ENCODE measurements around the gene FAM13A.
"Not testable (repeated sequence)": the region's sequence is repeated elsewhere in the genome, so short reads cannot be mapped to it uniquely, and the experiment has no call there.

FAM13A gene

DNA sequence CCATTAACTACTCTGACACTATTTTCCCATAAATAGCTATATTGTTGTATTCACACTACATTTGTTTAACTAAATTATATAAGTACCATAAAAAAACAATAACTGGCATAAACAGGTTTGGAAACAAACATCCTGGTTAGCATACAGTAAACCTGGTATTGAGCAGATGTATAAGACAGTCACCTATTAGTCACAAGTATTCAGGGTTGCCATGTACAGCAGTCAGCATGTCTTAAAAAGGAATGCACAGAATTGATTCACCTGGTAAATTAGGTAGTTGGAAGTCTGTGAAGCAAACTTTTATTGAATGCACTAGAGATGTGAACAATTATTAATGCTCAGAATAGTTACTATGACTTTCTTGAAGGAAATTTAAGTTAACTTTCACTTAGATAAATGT lies 137.9 kb downstream of the FAM13A start:
- Histone ChIP-seq H3K27me3 (ENCODE audit: control insufficient read depth in 1 of 2, insufficient read depth in 2 of 2, low read length in 2 of 2) (no peaks in the 10 kb centered on the region), H3K36me3 (ENCODE audit: insufficient read depth, low read length) (no peaks in the 10 kb centered on the region), H3K9ac (ENCODE audit: low read length) (no peak overlapping the region), H3K9me3 (ENCODE audit: low read length) (no peaks in the 10 kb centered on the region), H3K4me1 (ENCODE audit: insufficient read depth, low read length) (no peaks in the 10 kb centered on the region), H3K27ac (ENCODE audit: low read depth, low read length) (no peak overlapping the region), H3K4me3 (ENCODE audit: low read depth in 1 of 2, low read length in 2 of 2) (no peak overlapping the region)

DNA sequence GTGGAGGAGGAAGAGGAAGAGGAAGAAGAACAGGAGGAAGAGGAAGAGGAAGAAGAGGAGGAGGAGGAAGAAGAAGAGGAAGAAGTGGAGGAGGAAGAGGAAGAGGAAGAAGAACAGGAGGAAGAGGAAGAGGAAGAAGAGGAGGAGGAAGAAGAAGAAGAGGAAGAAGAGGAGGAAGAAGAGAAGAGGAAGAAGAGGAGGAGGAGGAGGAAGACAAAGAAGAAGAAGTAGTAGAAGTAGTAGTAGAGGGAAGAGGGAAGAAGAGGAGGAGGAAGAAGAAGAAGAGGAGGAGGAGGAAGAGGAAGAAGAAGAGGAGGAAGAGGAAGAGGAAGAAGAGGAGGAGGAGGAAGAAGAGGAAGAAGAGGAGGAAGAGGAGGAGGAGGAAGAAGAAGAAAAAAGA lies 143.8 kb downstream of the FAM13A start:
- not testable (repeated sequence) for H3K4me3 ChIP-seq (ENCODE audit: low read depth in 1 of 2, low read length in 2 of 2); H3K27ac ChIP-seq (ENCODE audit: low read depth, low read length); H3K9me3 ChIP-seq (ENCODE audit: low read length); H3K4me1 ChIP-seq (ENCODE audit: insufficient read depth, low read length); H3K36me3 ChIP-seq (ENCODE audit: insufficient read depth, low read length); H3K9ac ChIP-seq (ENCODE audit: low read length); H3K27me3 ChIP-seq (ENCODE audit: control insufficient read depth in 1 of 2, insufficient read depth in 2 of 2, low read length in 2 of 2)

DNA sequence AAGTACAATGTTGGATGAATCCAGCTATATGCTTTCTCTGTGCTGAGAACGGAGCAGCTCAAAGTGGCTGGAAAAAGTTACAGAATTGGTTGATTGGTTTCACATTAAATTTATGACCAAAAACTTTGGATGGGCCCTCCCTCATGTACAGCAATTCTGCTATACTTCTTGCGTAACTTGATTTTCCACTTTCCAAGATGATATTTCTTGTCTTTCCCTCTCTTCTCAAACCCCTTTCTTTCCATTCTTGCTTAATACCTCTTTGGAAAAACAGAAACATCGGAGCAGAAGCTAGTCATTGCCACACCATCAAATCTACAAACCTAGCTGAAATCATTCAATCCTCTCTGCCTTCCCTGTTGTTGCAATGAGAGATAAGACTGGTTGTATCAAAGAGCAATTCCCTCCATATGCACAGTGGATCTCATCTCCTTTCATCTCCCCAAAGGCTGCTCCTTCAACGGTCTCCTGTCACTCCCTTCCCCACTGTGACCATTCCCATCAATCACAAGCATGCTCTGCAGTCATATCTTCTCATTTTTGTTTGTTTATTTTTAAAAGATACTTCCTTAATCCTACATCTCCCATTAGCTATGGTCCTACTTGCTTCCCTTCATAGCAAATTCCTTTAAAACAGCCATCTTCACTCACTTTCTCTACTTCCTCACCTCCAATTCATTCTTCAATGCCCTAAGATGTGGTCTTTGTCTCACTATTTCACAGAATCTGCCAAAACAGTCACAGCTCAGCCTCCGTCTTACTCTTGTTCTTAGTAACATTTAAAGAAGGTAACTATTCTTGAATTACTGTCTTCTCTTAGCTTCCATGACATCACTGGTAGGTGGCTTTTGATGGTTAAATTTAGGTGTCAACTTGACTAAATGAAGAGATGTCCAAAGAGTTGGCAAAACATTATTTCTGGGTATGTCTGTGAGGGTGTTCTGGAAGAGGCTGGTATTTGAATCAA lies 145.5 kb downstream of the FAM13A start:
- Histone ChIP-seq H3K4me3 (ENCODE audit: low read depth in 1 of 2, low read length in 2 of 2) (no peak overlapping the region), H3K27me3 (ENCODE audit: control insufficient read depth in 1 of 2, insufficient read depth in 2 of 2, low read length in 2 of 2) (no peaks in the 10 kb centered on the region), H3K9ac (ENCODE audit: low read length) (no peak overlapping the region), H3K36me3 (ENCODE audit: insufficient read depth, low read length) (no peaks in the 10 kb centered on the region), H3K27ac (ENCODE audit: low read depth, low read length) (no peak overlapping the region), H3K9me3 (ENCODE audit: low read length) (no peaks in the 10 kb centered on the region), H3K4me1 (ENCODE audit: insufficient read depth, low read length) (no peaks in the 10 kb centered on the region)

DNA sequence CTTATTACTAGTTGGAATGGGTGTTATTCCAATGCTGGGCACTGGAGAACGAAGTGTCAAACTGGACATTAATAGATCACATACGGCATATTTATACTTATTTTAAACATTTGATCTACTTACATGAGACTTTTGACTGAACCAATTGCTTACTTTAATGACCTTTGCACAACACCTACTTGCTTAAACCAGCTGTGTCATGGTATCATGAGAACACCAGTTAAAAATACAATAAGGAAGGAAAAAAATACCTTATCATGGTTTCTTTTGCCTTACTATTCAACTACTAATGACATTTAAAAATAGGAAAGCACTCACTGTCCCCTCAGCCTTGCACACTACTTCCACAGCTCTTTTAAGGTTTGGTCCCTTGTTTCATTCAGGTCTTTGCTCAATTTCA lies 146.9 kb downstream of the FAM13A start:
- Histone ChIP-seq H3K27me3 (ENCODE audit: control insufficient read depth in 1 of 2, insufficient read depth in 2 of 2, low read length in 2 of 2) (no peaks in the 10 kb centered on the region), H3K4me1 (ENCODE audit: insufficient read depth, low read length) (no peaks in the 10 kb centered on the region), H3K9me3 (ENCODE audit: low read length) (no peaks in the 10 kb centered on the region), H3K36me3 (ENCODE audit: insufficient read depth, low read length) (no peaks in the 10 kb centered on the region), H3K27ac (ENCODE audit: low read depth, low read length) (no peak overlapping the region), H3K9ac (ENCODE audit: low read length) (no peak overlapping the region), H3K4me3 (ENCODE audit: low read depth in 1 of 2, low read length in 2 of 2) (no peak overlapping the region)

DNA sequence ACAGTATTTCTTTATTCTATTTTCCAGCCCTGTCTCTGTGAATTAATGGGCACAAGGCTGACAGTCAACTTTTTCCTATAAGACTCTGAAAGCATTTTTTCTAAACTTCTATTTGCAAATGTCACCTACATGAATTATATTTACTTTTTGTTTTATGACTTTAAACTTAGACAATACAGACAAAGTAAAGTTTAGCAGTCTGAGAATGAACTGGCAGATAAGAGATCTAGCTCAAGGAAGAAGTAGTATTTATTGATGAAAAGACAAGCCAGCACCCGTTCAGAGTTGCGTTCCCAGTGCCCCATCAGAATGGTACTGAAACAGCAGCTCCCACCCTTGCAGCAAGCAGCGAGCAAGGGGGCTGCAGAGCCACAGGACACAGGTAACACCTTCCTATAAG lies 148.5 kb downstream of the FAM13A start:
- no peaks in the 10 kb centered on the region for H3K9me3 ChIP-seq (ENCODE audit: low read length)
- no peak overlapping the region for H3K4me3 ChIP-seq (ENCODE audit: low read depth in 1 of 2, low read length in 2 of 2)
- H3K27me3 ChIP-seq (ENCODE audit: control insufficient read depth in 1 of 2, insufficient read depth in 2 of 2, low read length in 2 of 2), result no peaks in the 10 kb centered on the region
- H3K27ac ChIP-seq (ENCODE audit: low read depth, low read length), result no peak overlapping the region
- H3K9ac ChIP-seq (ENCODE audit: low read length), result no peak overlapping the region
- H3K36me3 ChIP-seq (ENCODE audit: insufficient read depth, low read length), result no peaks in the 10 kb centered on the region
- no peaks in the 10 kb centered on the region for H3K4me1 ChIP-seq (ENCODE audit: insufficient read depth, low read length)

DNA sequence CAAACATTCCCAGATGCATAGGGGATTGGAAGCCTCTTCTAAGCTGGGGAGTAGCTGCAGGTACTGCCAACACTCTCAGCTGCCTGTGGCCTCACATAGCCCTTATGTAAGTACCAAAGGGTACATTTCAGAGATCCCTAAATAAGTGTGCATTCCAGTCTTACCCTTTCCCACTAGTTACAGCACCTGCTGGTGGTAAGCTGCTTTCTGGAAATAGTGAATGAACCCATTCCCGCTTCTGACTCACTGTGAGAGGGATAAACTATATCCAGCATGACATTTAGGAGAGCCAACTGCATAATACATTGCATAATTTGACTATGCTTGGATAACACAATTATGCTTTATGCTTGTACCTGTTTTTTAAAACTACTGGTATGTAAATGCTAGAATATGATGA lies 149.0 kb downstream of the FAM13A start:
- no peak overlapping the region for H3K27ac ChIP-seq (ENCODE audit: low read depth, low read length)
- no peaks in the 10 kb centered on the region for H3K27me3 ChIP-seq (ENCODE audit: control insufficient read depth in 1 of 2, insufficient read depth in 2 of 2, low read length in 2 of 2)
- H3K36me3 ChIP-seq (ENCODE audit: insufficient read depth, low read length), result no peaks in the 10 kb centered on the region
- H3K9me3 ChIP-seq (ENCODE audit: low read length), result no peaks in the 10 kb centered on the region
- H3K9ac ChIP-seq (ENCODE audit: low read length), result no peak overlapping the region
- no peak overlapping the region for H3K4me3 ChIP-seq (ENCODE audit: low read depth in 1 of 2, low read length in 2 of 2)
- no peaks in the 10 kb centered on the region for H3K4me1 ChIP-seq (ENCODE audit: insufficient read depth, low read length)

DNA sequence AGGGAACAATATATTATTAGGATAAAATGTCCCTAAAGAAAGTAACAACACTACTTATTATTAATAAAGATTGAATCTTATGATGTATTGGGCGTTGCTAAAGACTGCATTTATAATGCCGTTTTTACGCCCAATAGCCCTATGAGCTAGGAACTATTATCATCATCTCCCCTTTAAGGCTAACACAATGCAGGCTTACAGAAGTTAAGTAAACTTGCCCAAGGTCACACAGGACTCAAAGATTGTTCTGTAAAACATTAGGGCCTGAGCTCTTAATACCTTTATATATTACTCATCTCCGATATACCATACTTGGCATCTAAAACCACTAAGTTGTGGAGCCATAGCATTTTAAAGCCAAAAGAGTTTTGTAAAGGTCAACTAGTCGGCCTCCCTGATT lies 149.5 kb downstream of the FAM13A start:
- Histone ChIP-seq H3K36me3 (ENCODE audit: insufficient read depth, low read length) (no peaks in the 10 kb centered on the region), H3K4me3 (ENCODE audit: low read depth in 1 of 2, low read length in 2 of 2) (no peak overlapping the region), H3K9me3 (ENCODE audit: low read length) (no peaks in the 10 kb centered on the region), H3K27ac (ENCODE audit: low read depth, low read length) (no peak overlapping the region), H3K27me3 (ENCODE audit: control insufficient read depth in 1 of 2, insufficient read depth in 2 of 2, low read length in 2 of 2) (no peaks in the 10 kb centered on the region), H3K9ac (ENCODE audit: low read length) (no peak overlapping the region), H3K4me1 (ENCODE audit: insufficient read depth, low read length) (no peaks in the 10 kb centered on the region)

DNA sequence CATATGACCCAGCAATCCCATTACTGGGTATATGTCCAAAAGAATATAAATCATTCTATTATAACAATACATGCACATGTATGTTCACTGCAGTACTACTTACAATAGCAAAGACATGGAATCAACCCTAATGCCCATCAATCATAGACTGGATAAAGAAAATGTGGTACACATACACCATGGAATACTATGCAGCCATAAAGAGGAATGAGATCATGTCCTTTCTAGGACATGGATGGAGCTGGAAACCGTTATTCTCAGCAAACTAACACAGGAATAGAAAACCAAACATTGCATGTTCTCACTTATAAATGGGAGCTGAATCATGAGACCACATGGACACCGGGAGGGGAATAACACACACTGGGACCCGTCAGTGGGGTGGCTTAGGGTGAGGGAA lies 152.7 kb downstream of the FAM13A start:
- H3K4me3 ChIP-seq (ENCODE audit: low read depth in 1 of 2, low read length in 2 of 2); H3K36me3 ChIP-seq (ENCODE audit: insufficient read depth, low read length); H3K9ac ChIP-seq (ENCODE audit: low read length); H3K9me3 ChIP-seq (ENCODE audit: low read length); H3K4me1 ChIP-seq (ENCODE audit: insufficient read depth, low read length); H3K27ac ChIP-seq (ENCODE audit: low read depth, low read length); H3K27me3 ChIP-seq (ENCODE audit: control insufficient read depth in 1 of 2, insufficient read depth in 2 of 2, low read length in 2 of 2): not testable (repeated sequence)

DNA sequence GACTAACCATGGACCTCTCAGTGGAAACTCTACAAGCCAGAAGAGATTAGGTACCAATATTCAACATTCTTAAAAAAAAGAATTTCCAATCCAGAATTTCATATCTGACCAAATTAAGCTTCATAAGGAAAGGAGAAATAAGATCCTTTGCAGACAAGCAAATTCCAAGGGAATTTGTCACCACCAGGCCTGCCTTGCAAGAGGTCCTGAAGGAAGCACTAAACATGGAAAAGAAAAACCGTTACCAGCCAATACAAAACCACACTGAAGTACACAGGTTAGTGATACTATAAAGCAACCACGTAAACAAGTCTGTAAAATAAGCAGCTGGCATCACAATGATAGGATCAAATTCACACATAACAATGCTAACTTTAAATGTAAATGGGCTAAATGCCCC lies 156.6 kb downstream of the FAM13A start:
- H3K27ac ChIP-seq (ENCODE audit: low read depth, low read length), result no peak overlapping the region
- H3K4me3 ChIP-seq (ENCODE audit: low read depth in 1 of 2, low read length in 2 of 2), result no peak overlapping the region
- H3K9ac ChIP-seq (ENCODE audit: low read length), result no peak overlapping the region
- no peaks in the 10 kb centered on the region for H3K36me3 ChIP-seq (ENCODE audit: insufficient read depth, low read length)
- H3K27me3 ChIP-seq (ENCODE audit: control insufficient read depth in 1 of 2, insufficient read depth in 2 of 2, low read length in 2 of 2), result no peaks in the 10 kb centered on the region
- no peaks in the 10 kb centered on the region for H3K9me3 ChIP-seq (ENCODE audit: low read length)
- H3K4me1 ChIP-seq (ENCODE audit: insufficient read depth, low read length), result no peaks in the 10 kb centered on the region

DNA sequence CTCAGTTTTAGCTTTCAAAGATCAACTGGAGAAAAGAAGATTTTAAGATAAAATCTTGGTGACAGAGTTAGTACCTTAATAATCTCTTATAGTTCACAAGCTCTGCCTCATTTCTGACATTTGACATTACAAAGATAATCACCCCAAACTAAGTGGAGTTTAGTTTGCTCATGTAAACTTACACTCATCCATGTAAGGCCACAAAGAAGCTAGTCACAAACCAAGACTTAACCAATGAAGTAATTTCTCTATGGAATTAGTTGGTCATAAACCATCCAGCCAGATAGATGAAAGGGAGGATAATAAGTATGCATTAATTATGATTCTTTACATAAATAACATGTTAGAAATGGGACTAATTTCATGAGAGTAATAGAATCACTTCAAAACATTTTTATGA lies 159.2 kb downstream of the FAM13A start:
- H3K36me3 ChIP-seq (ENCODE audit: insufficient read depth, low read length), result no peaks in the 10 kb centered on the region
- no peak overlapping the region for H3K27ac ChIP-seq (ENCODE audit: low read depth, low read length)

DNA sequence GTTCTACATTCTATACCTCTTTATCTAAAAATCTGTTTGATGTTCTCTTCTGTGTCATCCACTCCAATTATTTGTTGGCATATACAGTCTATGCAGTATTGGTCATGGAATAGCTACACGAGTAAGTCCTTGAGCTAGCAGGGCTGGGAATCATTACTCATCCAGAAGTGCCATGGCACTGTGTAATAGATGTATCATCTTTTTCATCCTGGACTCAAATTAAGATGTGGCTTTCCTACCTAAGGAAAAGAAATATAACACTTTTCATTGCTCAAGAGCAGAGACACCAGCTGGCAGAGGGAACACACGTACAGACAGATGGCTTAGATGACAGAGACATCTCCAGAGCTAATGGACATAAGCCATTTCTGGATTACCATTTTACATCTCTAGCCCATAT lies 159.8 kb downstream of the FAM13A start:
- H3K27me3 ChIP-seq (ENCODE audit: control insufficient read depth in 1 of 2, insufficient read depth in 2 of 2, low read length in 2 of 2), result no peaks in the 10 kb centered on the region
- H3K9ac ChIP-seq (ENCODE audit: low read length), result no peak overlapping the region

More for the DNA sequence above, 159.2 kb downstream of the FAM13A start:
- no peaks in the 10 kb centered on the region for H3K27me3 ChIP-seq (ENCODE audit: control insufficient read depth in 1 of 2, insufficient read depth in 2 of 2, low read length in 2 of 2)
- H3K9ac ChIP-seq (ENCODE audit: low read length), result no peak overlapping the region
- H3K4me3 ChIP-seq (ENCODE audit: low read depth in 1 of 2, low read length in 2 of 2), result no peak overlapping the region
- no peaks in the 10 kb centered on the region for H3K9me3 ChIP-seq (ENCODE audit: low read length)
- H3K4me1 ChIP-seq (ENCODE audit: insufficient read depth, low read length), result no peaks in the 10 kb centered on the region

DNA sequence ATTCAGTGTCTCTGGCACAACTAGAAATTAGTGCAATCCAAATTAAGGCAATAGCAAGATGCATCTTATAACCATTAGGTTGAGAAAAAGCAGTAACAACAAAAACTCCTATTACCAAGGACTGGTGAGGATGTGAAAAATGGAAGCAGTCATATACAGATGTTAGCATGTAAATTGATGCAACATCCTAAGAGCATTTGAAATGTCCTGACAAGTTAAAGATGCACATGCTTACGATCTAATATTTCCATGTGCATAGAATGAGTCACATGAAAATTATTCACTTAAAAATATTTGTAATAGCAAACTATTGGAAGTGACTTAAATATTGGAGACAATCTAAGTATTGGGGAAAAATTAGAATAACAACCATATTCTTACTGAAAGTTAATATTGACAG lies 163.0 kb downstream of the FAM13A start:
- H3K4me1 ChIP-seq (ENCODE audit: insufficient read depth, low read length), result no peaks in the 10 kb centered on the region
- H3K27ac ChIP-seq (ENCODE audit: low read depth, low read length), result no peak overlapping the region
- H3K4me3 ChIP-seq (ENCODE audit: low read depth in 1 of 2, low read length in 2 of 2), result no peak overlapping the region
- no peaks in the 10 kb centered on the region for H3K9me3 ChIP-seq (ENCODE audit: low read length)
- no peak overlapping the region for H3K9ac ChIP-seq (ENCODE audit: low read length)
- no peaks in the 10 kb centered on the region for H3K36me3 ChIP-seq (ENCODE audit: insufficient read depth, low read length)
- H3K27me3 ChIP-seq (ENCODE audit: control insufficient read depth in 1 of 2, insufficient read depth in 2 of 2, low read length in 2 of 2), result no peaks in the 10 kb centered on the region

More for the DNA sequence above, 159.8 kb downstream of the FAM13A start:
- no peaks in the 10 kb centered on the region for H3K36me3 ChIP-seq (ENCODE audit: insufficient read depth, low read length)
- no peak overlapping the region for H3K27ac ChIP-seq (ENCODE audit: low read depth, low read length)
- H3K9me3 ChIP-seq (ENCODE audit: low read length), result no peaks in the 10 kb centered on the region
- no peaks in the 10 kb centered on the region for H3K4me1 ChIP-seq (ENCODE audit: insufficient read depth, low read length)
- no peak overlapping the region for H3K4me3 ChIP-seq (ENCODE audit: low read depth in 1 of 2, low read length in 2 of 2)

All from muscle layer of colon (tissue), 2 donors.